Choroid plexus epithelial cell (primary cell): ENCODE data around the gene COG2.
"Not testable (repeated sequence)": the region's sequence is repeated elsewhere in the genome, so short reads cannot be mapped to it uniquely, and the experiment has no call there.

Experiments used
- DNase-seq: peaks from one replicate; pipeline ENCODE4 v3.0.0-alpha.2; 2010; ENCODE audit warnings: low read depth
- H3K4me3 ChIP-seq: 2 replicates; pipeline ENCODE4 v1.5.1; 2011; ENCODE audit warnings: low read depth, mild to moderate bottlenecking, control low read depth, low read length, moderate library complexity
- TF ChIP-seq, protein P1 (sequence below): conservative IDR thresholded peaks from 2 replicates; pipeline ENCODE4 v1.5.1; 2011; ENCODE audit warnings: low read depth, mild to moderate bottlenecking, control low read depth, inconsistent platforms, low read length, moderate library complexity

Gene COG2

DNA sequence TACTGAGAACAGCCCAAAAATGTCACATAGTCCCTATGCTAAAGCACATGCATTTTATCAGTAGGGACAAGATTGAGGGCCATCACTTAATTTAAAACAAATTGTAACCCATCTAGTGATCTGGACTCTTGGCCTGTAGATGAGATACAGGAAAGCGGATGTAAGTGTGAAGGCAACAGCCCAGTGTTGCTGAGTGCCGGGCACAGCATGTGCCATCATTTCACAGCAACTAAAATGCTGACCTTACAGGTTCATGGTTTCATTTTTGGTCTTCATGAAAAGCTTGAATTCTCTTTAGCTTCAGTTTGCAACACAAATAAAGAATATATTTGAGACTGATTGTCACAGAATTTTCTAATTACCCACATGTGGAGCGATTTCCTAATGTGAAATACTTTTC, 5.8 kb downstream of the COG2 start:
- no peak overlapping the region for H3K4me3 ChIP-seq
- TF ChIP-seq, protein P1, sequence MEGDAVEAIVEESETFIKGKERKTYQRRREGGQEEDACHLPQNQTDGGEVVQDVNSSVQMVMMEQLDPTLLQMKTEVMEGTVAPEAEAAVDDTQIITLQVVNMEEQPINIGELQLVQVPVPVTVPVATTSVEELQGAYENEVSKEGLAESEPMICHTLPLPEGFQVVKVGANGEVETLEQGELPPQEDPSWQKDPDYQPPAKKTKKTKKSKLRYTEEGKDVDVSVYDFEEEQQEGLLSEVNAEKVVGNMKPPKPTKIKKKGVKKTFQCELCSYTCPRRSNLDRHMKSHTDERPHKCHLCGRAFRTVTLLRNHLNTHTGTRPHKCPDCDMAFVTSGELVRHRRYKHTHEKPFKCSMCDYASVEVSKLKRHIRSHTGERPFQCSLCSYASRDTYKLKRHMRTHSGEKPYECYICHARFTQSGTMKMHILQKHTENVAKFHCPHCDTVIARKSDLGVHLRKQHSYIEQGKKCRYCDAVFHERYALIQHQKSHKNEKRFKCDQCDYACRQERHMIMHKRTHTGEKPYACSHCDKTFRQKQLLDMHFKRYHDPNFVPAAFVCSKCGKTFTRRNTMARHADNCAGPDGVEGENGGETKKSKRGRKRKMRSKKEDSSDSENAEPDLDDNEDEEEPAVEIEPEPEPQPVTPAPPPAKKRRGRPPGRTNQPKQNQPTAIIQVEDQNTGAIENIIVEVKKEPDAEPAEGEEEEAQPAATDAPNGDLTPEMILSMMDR, result no peak
- no peak for DNase-seq

DNA sequence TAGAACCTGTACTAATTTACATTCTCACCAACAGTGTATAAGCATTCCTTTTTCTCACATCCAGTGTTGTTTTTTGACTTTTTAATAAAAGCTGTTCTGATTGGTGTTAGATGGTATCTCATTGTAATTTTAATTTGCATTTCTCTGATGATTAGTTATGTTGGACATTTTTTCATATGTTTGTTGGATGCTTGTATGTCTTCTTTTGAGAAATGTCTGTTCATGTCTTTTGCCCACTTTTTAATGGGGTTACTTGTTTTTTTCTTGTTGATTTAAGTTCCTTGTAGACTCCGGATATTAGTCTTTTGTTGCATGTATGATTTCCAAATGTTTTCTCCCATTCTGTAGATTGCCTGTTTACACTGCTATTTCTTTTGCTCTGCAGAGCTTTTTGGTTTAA, 8.0 kb downstream of the COG2 start:
- no peak overlapping the region for H3K4me3 ChIP-seq
- no peak for DNase-seq
- TF ChIP-seq, protein P1, result no peak

DNA sequence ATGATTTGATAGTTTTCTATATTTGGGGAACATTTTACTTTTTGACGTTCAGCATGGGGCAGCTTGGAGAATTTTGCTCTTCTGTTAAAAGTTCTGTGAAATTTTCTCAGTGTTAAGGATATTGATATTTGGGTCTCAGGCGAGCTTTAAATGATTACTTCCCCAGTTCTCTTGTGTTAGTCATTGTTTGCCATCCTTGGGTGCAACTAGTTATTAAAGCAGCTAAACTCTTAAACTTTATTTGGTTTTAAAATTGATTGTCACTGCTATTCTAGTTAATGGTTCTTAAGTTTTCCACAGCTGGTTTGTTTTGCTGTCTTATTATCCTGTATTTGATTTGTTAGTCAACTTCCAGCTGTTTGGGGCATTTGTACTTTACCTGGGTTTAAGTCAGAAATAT, 9.0 kb downstream of the COG2 start:
- H3K4me3 ChIP-seq, result no peak overlapping the region
- TF ChIP-seq, protein P1, result no peak
- DNase-seq, result no peak

DNA sequence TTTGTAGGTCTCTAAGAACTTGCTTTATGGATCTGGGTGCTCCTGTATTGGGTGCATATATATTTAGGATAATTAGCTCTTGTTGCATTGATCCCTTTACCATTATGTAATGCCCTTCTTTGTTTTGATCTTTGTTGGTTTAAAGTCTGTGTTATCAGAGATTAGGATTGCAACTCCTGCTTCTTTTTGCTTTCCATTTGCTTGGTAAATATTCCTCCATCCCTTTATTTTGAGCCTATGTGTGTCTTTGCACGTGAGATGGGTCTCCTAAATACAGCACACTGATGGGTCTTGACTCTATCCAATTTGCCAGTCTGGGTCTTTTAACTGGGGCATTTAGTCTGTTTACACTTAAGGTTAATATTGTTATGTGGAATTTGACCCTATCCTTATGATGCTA, 14.4 kb downstream of the COG2 start:
- DNase-seq, result not testable (repeated sequence)

DNA sequence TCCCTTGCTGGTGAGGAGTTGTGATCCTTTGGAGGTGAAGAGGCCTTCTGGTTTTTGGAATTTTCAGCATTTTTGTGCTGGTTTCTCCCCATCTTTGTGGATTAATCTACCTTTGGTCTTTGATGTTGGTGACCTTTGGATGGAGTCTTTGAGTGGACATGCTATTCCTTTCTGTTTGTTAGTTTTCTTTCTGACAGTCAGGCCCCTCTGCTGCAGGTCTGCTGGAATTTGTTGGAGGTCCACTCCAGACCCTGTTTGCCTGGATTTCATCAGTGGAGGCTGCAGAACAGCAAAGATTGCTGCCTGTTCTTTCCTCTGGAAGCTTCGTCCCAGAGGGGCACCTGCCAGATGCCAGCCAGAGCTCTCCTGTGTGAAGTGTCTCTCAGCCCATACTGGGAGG, 15.8 kb downstream of the COG2 start:
- not testable (repeated sequence) for DNase-seq, H3K4me3 ChIP-seq

More for the DNA sequence above, 14.4 kb downstream of the COG2 start:
- not testable (repeated sequence) for H3K4me3 ChIP-seq

DNA sequence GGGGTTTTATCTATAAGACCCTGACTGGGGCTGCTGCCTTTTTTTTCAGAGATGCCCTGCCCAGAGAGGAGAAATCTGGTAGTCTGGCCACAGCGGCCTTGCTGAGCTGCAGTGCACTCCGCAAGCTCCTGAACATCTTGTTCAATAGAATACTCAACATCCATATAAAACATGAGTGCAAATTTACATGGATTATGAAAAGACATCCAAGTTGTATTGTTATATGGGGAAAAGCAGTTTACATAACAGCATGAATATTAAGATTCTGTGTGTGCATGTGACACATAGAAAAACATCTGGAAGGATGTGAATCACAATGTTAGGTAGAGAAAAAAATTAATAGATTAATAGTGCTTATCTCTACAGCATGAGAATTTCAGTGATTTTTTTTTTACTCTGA, 16.4 kb downstream of the COG2 start:
- no peak overlapping the region for H3K4me3 ChIP-seq
- no peak for DNase-seq
- TF ChIP-seq, protein P1, result no peak

DNA sequence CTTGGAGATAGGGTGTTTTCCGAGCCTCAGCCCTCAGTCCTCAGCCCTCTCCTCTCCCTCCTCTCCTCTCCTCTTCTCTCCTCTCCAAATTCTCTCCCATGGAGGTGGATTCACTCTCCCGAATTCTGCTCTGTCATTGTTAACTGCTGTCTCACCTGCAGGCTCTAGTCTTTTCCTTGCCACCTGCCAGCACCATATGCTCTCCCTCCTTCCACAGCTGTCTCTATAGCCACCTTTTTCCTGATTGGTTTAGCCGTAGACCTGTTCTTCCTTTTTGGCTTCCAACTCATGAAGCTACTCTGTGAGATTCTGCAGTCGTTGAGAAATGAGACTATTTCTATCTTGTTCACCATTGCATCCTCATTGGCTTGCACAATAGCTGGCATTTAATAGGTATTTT, 19.7 kb downstream of the COG2 start:
- DNase-seq, result no peak
- TF ChIP-seq, protein P1, result no peak
- no peak overlapping the region for H3K4me3 ChIP-seq

DNA sequence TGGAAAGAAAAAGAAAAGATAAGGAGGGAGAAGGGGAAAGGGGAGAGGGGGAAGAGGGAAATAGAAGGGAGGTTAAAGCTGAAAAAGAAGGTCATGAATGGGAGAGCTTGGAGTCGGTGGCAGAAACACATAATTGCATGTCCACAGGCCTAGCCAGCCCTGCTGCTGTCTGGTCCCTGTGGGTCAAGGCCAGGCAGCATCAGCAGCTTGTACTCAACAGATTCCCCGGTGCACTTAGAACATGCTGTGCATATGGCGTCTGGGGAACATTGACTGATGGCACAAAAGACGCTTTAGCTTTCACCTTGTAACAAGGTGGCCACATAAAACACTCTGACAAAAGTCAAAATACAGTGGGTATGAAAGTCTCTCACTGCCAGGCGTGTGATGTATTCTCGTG, 25.9 kb downstream of the COG2 start:
- TF ChIP-seq, protein P1, result no peak
- H3K4me3 ChIP-seq, result no peak overlapping the region
- DNase-seq, result no peak
